ENCODE data around the gene PCDH15. TPM values are rescaled to one million over a fixed set of nuclear protein-coding genes. Genes with fewer than 3 reads are reported as not detected.

The PCDH15 gene
- total and polyA plus RNA-seq, 4 donors: 20.7 to 46.8 (median 39.1) TPM

- Histone ChIP-seq H3K4me1 (ENCODE audit: control insufficient read depth, insufficient read depth, low read length) (no peaks in the 10 kb centered on the region), H3K4me3 (ENCODE audit: low read depth, low read length) (no peak overlapping the region), H3K36me3 (ENCODE audit: control insufficient read depth, insufficient read depth, low read length) (no peaks in the 10 kb centered on the region), H3K27ac (ENCODE audit: low read depth, low read length) (no peak overlapping the region), H3K27me3 (ENCODE audit: control insufficient read depth, insufficient read depth, low read length) (no peaks in the 10 kb centered on the region), H3K9me3 (ENCODE audit: control insufficient read depth, insufficient read depth, low read length) (no peaks in the 10 kb centered on the region)
- DNase-seq (ENCODE audit: low read depth in 4 of 6, low spot score in 6 of 6): no peak
- WGBS (ENCODE audit: insufficient coverage): no CpG with 5 or more reads among the region's 5 CpGs
Observed at GRCh38 chr10:54026340-54026739, 774.7 kb downstream of the PCDH15 start.

- no peak overlapping the region for H3K4me3 ChIP-seq (ENCODE audit: low read depth, low read length)
- no peaks in the 10 kb centered on the region for H3K27me3 ChIP-seq (ENCODE audit: control insufficient read depth, insufficient read depth, low read length)
- no peaks in the 10 kb centered on the region for H3K9me3 ChIP-seq (ENCODE audit: control insufficient read depth, insufficient read depth, low read length)
- WGBS (ENCODE audit: insufficient coverage): 86% methylated on average over 1 of the region's 1 CpG
- no peaks in the 10 kb centered on the region for H3K4me1 ChIP-seq (ENCODE audit: control insufficient read depth, insufficient read depth, low read length)
- DNase-seq (ENCODE audit: low read depth in 4 of 6, low spot score in 6 of 6): no peak
- H3K36me3 ChIP-seq (ENCODE audit: control insufficient read depth, insufficient read depth, low read length): no peaks in the 10 kb centered on the region
- H3K27ac ChIP-seq (ENCODE audit: low read depth, low read length): no peak overlapping the region
Observed at GRCh38 chr10:54011117-54011516, 789.9 kb downstream of the PCDH15 start.

DNA sequence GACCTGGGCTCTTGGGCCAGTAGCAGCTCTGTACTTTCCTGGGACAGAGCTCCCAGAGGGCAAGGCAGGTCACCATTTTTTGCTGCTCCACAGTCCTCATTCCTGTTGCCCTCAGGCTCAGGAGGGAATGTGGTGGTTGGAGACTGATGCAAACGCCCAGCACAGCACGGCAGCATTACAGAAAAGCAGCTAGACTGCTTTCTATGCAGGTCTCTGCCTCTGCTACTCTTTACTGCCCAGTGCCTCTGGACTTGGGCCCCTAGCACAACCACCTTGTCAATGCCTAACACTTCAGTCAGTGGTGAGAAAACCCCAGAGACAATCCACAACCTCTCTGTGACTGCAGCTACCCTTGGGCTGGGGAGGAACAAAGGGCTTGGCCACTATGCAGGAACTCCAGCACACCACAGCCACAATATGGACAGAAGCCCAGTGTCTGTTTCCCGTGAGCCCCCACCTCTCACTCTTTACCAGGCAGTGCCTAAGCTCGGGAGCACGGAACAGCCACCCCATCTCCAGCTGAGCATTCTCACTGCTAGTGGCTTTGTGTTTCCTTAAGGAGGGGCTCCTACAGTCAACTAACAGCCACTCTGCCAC lies 790.6 kb downstream of the PCDH15 start:
- Histone ChIP-seq H3K4me1 (ENCODE audit: control insufficient read depth, insufficient read depth, low read length) (no peaks in the 10 kb centered on the region), H3K27me3 (ENCODE audit: control insufficient read depth, insufficient read depth, low read length) (no peaks in the 10 kb centered on the region), H3K9me3 (ENCODE audit: control insufficient read depth, insufficient read depth, low read length) (no peaks in the 10 kb centered on the region), H3K4me3 (ENCODE audit: low read depth, low read length) (no peak overlapping the region), H3K27ac (ENCODE audit: low read depth, low read length) (no peak overlapping the region), H3K36me3 (ENCODE audit: control insufficient read depth, insufficient read depth, low read length) (no peaks in the 10 kb centered on the region)
- WGBS (ENCODE audit: insufficient coverage): 80% methylated on average over 5 of the region's 5 CpGs
- no peak for DNase-seq (ENCODE audit: low read depth in 4 of 6, low spot score in 6 of 6)

DNA sequence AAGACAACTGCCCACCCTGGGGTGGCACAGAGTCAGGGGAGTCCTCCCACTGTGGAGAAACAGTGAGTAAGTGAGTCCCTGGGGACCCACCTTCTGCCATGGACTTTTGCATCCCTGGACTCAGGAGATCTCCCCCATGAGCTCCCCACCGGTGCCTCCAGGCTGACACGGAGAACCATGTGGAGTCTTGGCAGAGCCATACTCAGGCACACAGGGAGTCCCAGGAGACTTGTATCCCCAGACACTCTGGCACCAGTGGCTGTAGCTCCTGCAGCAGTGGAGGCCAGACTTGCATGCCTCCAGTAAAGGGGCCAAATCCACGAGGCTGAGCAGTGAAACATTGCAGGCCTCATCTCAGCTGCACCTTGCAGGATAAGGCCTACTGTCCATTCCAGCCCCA lies 791.4 kb downstream of the PCDH15 start:
- no peak overlapping the region for H3K4me3 ChIP-seq (ENCODE audit: low read depth, low read length)
- H3K27ac ChIP-seq (ENCODE audit: low read depth, low read length): no peak overlapping the region
- H3K36me3 ChIP-seq (ENCODE audit: control insufficient read depth, insufficient read depth, low read length): no peaks in the 10 kb centered on the region
- H3K4me1 ChIP-seq (ENCODE audit: control insufficient read depth, insufficient read depth, low read length): no peaks in the 10 kb centered on the region
- DNase-seq (ENCODE audit: low read depth in 4 of 6, low spot score in 6 of 6): no peak
- no peaks in the 10 kb centered on the region for H3K9me3 ChIP-seq (ENCODE audit: control insufficient read depth, insufficient read depth, low read length)
- H3K27me3 ChIP-seq (ENCODE audit: control insufficient read depth, insufficient read depth, low read length): no peaks in the 10 kb centered on the region
- WGBS (ENCODE audit: insufficient coverage): 86% methylated on average over 3 of the region's 3 CpGs

- no peak overlapping the region for H3K27ac ChIP-seq (ENCODE audit: low read depth, low read length)
- no peaks in the 10 kb centered on the region for H3K36me3 ChIP-seq (ENCODE audit: control insufficient read depth, insufficient read depth, low read length)
- H3K4me1 ChIP-seq (ENCODE audit: control insufficient read depth, insufficient read depth, low read length): no peaks in the 10 kb centered on the region
- no CpG with 5 or more reads among the region's 1 CpG for WGBS (ENCODE audit: insufficient coverage)
- no peaks in the 10 kb centered on the region for H3K27me3 ChIP-seq (ENCODE audit: control insufficient read depth, insufficient read depth, low read length)
- no peak overlapping the region for H3K4me3 ChIP-seq (ENCODE audit: low read depth, low read length)
- DNase-seq (ENCODE audit: low read depth in 4 of 6, low spot score in 6 of 6): no peak
- no peaks in the 10 kb centered on the region for H3K9me3 ChIP-seq (ENCODE audit: control insufficient read depth, insufficient read depth, low read length)
Observed at GRCh38 chr10:54002077-54002476, 799.0 kb downstream of the PCDH15 start.

- DNase-seq (ENCODE audit: low read depth in 4 of 6, low spot score in 6 of 6): peak; percentile 6 to 83 (median 20)
- Histone ChIP-seq H3K27ac (ENCODE audit: low read depth, low read length) (no peak overlapping the region), H3K4me1 (ENCODE audit: control insufficient read depth, insufficient read depth, low read length) (no peaks in the 10 kb centered on the region), H3K4me3 (ENCODE audit: low read depth, low read length) (no peak overlapping the region), H3K9me3 (ENCODE audit: control insufficient read depth, insufficient read depth, low read length) (no peaks in the 10 kb centered on the region), H3K36me3 (ENCODE audit: control insufficient read depth, insufficient read depth, low read length) (no peaks in the 10 kb centered on the region), H3K27me3 (ENCODE audit: control insufficient read depth, insufficient read depth, low read length) (no peaks in the 10 kb centered on the region)
- WGBS (ENCODE audit: insufficient coverage): no CpG with 5 or more reads among the region's 2 CpGs
Observed at GRCh38 chr10:53997953-53998352, 803.1 kb downstream of the PCDH15 start.

- Histone ChIP-seq H3K4me3 (ENCODE audit: low read depth, low read length) (no peak overlapping the region), H3K9me3 (ENCODE audit: control insufficient read depth, insufficient read depth, low read length) (no peaks in the 10 kb centered on the region), H3K27ac (ENCODE audit: low read depth, low read length) (no peak overlapping the region), H3K36me3 (ENCODE audit: control insufficient read depth, insufficient read depth, low read length) (peaks cover 2% of the 10 kb centered on the region), H3K27me3 (ENCODE audit: control insufficient read depth, insufficient read depth, low read length) (no peaks in the 10 kb centered on the region), H3K4me1 (ENCODE audit: control insufficient read depth, insufficient read depth, low read length) (no peaks in the 10 kb centered on the region)
- WGBS (ENCODE audit: insufficient coverage): 91% methylated on average over 27 of the region's 28 CpGs
- DNase-seq (ENCODE audit: low read depth in 4 of 6, low spot score in 6 of 6): no peak
Observed at GRCh38 chr10:53990799-53991238, 810.2 kb downstream of the PCDH15 start.

- Histone ChIP-seq H3K27ac (ENCODE audit: low read depth, low read length) (no peak overlapping the region), H3K4me1 (ENCODE audit: control insufficient read depth, insufficient read depth, low read length) (no peaks in the 10 kb centered on the region), H3K9me3 (ENCODE audit: control insufficient read depth, insufficient read depth, low read length) (no peaks in the 10 kb centered on the region), H3K4me3 (ENCODE audit: low read depth, low read length) (no peak overlapping the region), H3K36me3 (ENCODE audit: control insufficient read depth, insufficient read depth, low read length) (no peaks in the 10 kb centered on the region), H3K27me3 (ENCODE audit: control insufficient read depth, insufficient read depth, low read length) (no peaks in the 10 kb centered on the region)
- WGBS (ENCODE audit: insufficient coverage): no CpG with 5 or more reads among the region's 3 CpGs
- DNase-seq (ENCODE audit: low read depth in 4 of 6, low spot score in 6 of 6): no peak
Observed at GRCh38 chr10:53983431-53983830, 817.6 kb downstream of the PCDH15 start.

DNA sequence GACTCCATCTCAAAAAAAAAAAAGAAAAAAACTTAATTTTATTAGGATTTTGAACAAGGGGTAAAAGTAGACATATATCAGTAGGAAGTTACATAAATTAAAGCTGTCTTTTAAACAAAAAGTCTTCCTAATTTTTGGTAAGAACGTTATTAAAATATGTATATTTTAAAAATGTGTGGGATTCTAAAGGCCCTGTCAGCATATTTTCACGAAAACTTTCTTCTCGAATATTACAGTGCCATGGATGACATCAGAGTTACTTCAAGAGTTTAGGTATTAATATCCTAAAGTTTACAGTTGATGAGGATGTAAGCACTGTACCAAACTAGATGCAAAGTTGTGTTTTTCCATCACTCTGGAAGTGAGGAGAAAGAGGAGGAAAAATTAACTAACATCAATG lies 820.8 kb downstream of the PCDH15 start:
- no peak overlapping the region for H3K4me3 ChIP-seq (ENCODE audit: low read depth, low read length)
- no peaks in the 10 kb centered on the region for H3K36me3 ChIP-seq (ENCODE audit: control insufficient read depth, insufficient read depth, low read length)
- 100% methylated on average over 2 of the region's 3 CpGs for WGBS (ENCODE audit: insufficient coverage)
- DNase-seq (ENCODE audit: low read depth in 4 of 6, low spot score in 6 of 6): no peak
- no peak overlapping the region for H3K27ac ChIP-seq (ENCODE audit: low read depth, low read length)
- no peaks in the 10 kb centered on the region for H3K9me3 ChIP-seq (ENCODE audit: control insufficient read depth, insufficient read depth, low read length)
- no peaks in the 10 kb centered on the region for H3K27me3 ChIP-seq (ENCODE audit: control insufficient read depth, insufficient read depth, low read length)
- no peaks in the 10 kb centered on the region for H3K4me1 ChIP-seq (ENCODE audit: control insufficient read depth, insufficient read depth, low read length)

DNA sequence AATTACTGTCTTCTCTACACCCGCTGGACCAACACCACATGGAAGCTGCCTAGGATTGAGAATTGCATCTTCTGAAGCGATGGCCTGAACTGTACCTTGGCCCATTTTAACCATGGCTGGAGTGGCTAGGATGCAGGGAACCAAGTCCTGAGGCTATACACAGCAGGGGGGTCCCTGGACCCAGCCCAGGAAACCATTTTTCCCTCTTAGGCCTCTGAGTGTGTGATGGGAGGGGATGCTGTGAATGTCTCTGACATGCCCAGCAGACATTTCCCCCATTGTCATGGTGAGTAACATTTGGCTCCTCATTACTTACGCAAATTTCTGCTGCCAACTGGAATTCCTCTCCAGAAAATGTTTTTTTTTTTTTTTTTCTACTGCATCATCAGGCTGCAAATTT lies 822.7 kb downstream of the PCDH15 start:
- Histone ChIP-seq H3K27ac (ENCODE audit: low read depth, low read length) (no peak overlapping the region), H3K9me3 (ENCODE audit: control insufficient read depth, insufficient read depth, low read length) (no peaks in the 10 kb centered on the region), H3K4me3 (ENCODE audit: low read depth, low read length) (no peak overlapping the region), H3K4me1 (ENCODE audit: control insufficient read depth, insufficient read depth, low read length) (no peaks in the 10 kb centered on the region), H3K36me3 (ENCODE audit: control insufficient read depth, insufficient read depth, low read length) (no peaks in the 10 kb centered on the region), H3K27me3 (ENCODE audit: control insufficient read depth, insufficient read depth, low read length) (no peaks in the 10 kb centered on the region)
- WGBS (ENCODE audit: insufficient coverage): 93% methylated on average over 2 of the region's 3 CpGs
- DNase-seq (ENCODE audit: low read depth in 4 of 6, low spot score in 6 of 6): no peak

All from spinal cord (tissue), 10 donors.